ENCODE results near the gene CCL25. TPM values are rescaled to one million over a fixed set of nuclear protein-coding genes. Genes with fewer than 3 reads are reported as not detected.
"Not testable (repeated sequence)": the region's sequence is repeated elsewhere in the genome, so short reads cannot be mapped to it uniquely, and the experiment has no call there.

Gene CCL25
- total RNA-seq, 1 donor from 2014 or later: 1.4 TPM

DNA sequence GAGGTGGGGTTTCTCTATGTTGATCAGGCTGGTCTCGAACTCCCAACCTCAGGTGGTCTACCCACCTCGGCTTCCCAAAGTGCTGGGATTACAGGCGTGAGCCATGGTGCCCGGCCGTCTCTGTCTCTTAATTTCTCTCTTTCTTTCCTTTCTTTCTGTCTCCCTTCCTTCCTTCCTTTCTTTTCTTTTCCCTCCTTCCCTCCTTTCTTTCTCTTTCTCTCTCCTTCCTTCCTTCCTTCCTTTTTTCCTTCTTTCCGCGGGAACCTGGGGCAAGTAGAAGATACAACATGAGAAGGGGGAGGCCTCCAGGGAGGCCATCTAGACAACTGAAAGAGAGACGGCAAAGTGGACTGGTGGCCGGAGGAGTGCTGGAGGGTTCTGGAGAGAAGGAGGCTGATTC is 31.9 kb upstream of the CCL25 start:
- H3K36me3 Mint-ChIP-seq: peaks cover 4% of the 10 kb centered on the region

DNA sequence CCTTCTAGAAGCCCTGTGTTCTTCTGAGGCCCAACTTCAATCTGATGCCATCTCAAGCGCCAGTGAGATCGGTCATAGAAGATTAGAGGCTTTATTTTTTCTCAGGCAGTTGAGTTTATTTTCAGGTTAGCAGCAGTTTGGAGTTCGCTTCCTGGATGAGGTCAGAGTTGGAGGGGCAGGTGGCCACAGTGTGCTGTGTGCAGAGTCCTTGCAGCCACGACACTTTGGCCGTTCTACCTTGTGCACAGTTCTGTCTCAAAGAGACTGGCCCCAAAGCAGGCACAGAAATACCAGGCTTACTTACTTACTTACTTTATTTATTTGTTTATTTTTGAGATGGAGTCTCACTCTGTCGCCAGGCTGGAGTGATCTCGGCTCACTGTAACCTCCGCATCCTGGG is 31.2 kb upstream of the CCL25 start:
- H3K27me3 Mint-ChIP-seq: no peaks in the 10 kb centered on the region
- H3K4me3 Mint-ChIP-seq: no peak overlapping the region

More for the DNA sequence above, 31.9 kb upstream of the CCL25 start:
- DNase-seq (ENCODE audit: extremely low spot score, unreplicated experiment): no peak
- H3K4me3 Mint-ChIP-seq: no peak overlapping the region
- H3K27ac Mint-ChIP-seq: no peak overlapping the region
- H3K27me3 Mint-ChIP-seq: no peaks in the 10 kb centered on the region
- TF ChIP-seq, protein P1, sequence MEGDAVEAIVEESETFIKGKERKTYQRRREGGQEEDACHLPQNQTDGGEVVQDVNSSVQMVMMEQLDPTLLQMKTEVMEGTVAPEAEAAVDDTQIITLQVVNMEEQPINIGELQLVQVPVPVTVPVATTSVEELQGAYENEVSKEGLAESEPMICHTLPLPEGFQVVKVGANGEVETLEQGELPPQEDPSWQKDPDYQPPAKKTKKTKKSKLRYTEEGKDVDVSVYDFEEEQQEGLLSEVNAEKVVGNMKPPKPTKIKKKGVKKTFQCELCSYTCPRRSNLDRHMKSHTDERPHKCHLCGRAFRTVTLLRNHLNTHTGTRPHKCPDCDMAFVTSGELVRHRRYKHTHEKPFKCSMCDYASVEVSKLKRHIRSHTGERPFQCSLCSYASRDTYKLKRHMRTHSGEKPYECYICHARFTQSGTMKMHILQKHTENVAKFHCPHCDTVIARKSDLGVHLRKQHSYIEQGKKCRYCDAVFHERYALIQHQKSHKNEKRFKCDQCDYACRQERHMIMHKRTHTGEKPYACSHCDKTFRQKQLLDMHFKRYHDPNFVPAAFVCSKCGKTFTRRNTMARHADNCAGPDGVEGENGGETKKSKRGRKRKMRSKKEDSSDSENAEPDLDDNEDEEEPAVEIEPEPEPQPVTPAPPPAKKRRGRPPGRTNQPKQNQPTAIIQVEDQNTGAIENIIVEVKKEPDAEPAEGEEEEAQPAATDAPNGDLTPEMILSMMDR (conservative IDR thresholded peaks at IDR 0.05): no peak
- H3K4me1 Mint-ChIP-seq (ENCODE audit: unreplicated experiment): peaks cover 14% of the 10 kb centered on the region
- H3K9me3 Mint-ChIP-seq: no peaks in the 10 kb centered on the region

DNA sequence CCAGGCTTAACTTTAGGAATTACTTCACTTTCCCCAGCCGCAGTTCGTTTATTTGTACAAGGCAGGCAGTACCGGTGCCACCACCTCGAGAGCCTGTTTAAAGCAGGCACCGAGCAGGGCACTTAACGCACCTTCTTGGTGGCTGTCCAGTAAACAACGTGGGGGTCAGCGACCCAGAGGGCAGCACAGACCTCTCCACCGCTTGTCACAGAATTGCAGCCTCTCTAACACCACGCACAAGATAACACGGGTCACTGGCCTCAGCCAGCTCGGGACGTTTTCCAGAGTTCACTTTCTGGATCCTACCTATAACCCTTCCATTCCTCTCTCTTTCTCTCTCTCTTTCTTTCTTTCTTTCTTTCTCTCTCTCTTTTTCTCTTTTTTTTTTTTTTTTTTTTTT is 30.3 kb upstream of the CCL25 start:
- no peak overlapping the region for H3K4me3 Mint-ChIP-seq
- H3K36me3 Mint-ChIP-seq: peaks cover 4% of the 10 kb centered on the region

More for the DNA sequence above, 31.2 kb upstream of the CCL25 start:
- no peak for DNase-seq (ENCODE audit: extremely low spot score, unreplicated experiment)
- peaks cover 14% of the 10 kb centered on the region for H3K4me1 Mint-ChIP-seq (ENCODE audit: unreplicated experiment)
- TF ChIP-seq, protein P1 (conservative IDR thresholded peaks at IDR 0.05): no peak
- no peak overlapping the region for H3K27ac Mint-ChIP-seq
- H3K36me3 Mint-ChIP-seq: peaks cover 4% of the 10 kb centered on the region
- no peaks in the 10 kb centered on the region for H3K9me3 Mint-ChIP-seq

DNA sequence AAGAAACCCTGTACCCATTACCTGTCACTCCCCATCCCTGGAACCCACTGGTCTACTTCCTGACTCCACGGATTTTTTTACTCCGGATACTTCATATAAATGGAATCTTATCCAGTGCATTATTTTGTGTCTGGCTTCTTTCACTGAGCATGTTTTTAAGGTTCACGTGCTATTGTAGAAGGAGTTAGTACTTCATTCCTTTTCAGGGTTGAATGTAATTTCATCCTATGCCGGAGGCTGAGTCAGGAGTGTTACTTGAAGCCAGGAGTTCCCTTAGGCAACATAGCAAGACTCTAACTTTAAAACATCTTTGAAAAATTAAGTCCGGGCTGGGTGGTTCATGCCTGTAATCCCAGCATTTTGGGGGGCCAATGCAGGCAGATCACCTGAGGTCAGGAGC is 29.2 kb upstream of the CCL25 start:
- Mint-ChIP-seq H3K4me3 (no peak overlapping the region), H3K9me3 (no peaks in the 10 kb centered on the region), H3K27me3 (no peaks in the 10 kb centered on the region), H3K27ac (no peak overlapping the region), H3K4me1 (ENCODE audit: unreplicated experiment) (peaks cover 9% of the 10 kb centered on the region), H3K36me3 (peaks cover 4% of the 10 kb centered on the region)
- TF ChIP-seq, protein P1 (conservative IDR thresholded peaks at IDR 0.05): no peak
- DNase-seq (ENCODE audit: extremely low spot score, unreplicated experiment): no peak

More for the DNA sequence above, 30.3 kb upstream of the CCL25 start:
- Mint-ChIP-seq H3K4me1 (ENCODE audit: unreplicated experiment) (peaks cover 12% of the 10 kb centered on the region), H3K27me3 (no peaks in the 10 kb centered on the region), H3K27ac (no peak overlapping the region), H3K9me3 (no peaks in the 10 kb centered on the region)
- no peak for DNase-seq (ENCODE audit: extremely low spot score, unreplicated experiment)
- TF ChIP-seq, protein P1 (conservative IDR thresholded peaks at IDR 0.05): no peak

DNA sequence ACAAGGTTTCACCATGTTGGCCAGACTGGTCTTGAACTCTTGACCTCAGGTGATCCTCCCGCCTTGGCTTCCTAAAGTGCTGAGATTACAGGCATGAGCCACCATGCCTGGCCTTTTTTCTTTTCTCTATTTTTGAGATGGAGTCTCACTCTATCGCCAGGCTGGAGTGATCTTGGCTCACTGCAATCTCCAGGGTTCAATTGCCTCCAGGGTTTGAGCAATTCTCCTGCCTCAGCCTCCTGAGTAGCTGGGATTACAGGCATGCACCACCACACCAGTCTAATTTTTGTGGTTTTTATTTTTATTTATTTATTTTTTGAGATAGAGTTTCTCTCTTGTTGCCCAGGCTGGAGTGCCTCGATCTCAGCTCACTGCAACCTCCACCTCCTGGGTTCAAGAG is 28.3 kb upstream of the CCL25 start:
- not testable (repeated sequence) for H3K36me3 Mint-ChIP-seq; DNase-seq (ENCODE audit: extremely low spot score, unreplicated experiment); H3K9me3 Mint-ChIP-seq; H3K27me3 Mint-ChIP-seq; H3K27ac Mint-ChIP-seq; H3K4me3 Mint-ChIP-seq
- H3K4me1 Mint-ChIP-seq (ENCODE audit: unreplicated experiment): peaks cover 15% of the 10 kb centered on the region

DNA sequence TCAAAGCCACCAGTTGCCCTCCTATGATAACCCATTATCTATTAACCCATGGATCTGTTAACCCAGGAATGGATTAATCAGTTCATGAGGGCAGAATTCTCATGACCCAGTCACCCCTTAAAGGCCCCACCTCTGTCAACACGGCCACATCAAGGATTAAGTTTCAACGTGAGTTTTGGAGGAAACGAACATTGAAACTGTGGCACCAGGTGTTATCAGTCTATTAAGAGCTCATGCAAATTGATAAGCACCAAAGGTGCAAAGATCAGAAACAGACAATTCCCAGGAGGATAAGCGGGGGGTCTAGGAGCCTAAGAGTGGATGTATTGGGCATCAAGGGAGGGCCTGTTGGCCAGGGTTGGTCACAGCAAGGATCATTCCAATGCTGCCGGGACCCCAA is 27.2 kb upstream of the CCL25 start:
- TF ChIP-seq, protein P1 (conservative IDR thresholded peaks at IDR 0.05): no peak
- DNase-seq (ENCODE audit: extremely low spot score, unreplicated experiment): no peak
- Mint-ChIP-seq H3K9me3 (no peaks in the 10 kb centered on the region), H3K27me3 (no peaks in the 10 kb centered on the region), H3K36me3 (peaks cover 4% of the 10 kb centered on the region), H3K4me3 (no peak overlapping the region), H3K27ac (no peak overlapping the region), H3K4me1 (ENCODE audit: unreplicated experiment) (peaks cover 17% of the 10 kb centered on the region)

Data from type B pancreatic cell (in vitro differentiated cells).